NB4 (cell line): ENCODE data around the gene HOXC13.

ENCODE experiments used
- CTCF ChIP-seq: IDR thresholded peaks from one replicate; pipeline ENCODE4 v1.5.1; 2012; ENCODE audit warnings: low read depth, low read length
- MAX ChIP-seq: IDR thresholded peaks from 2 replicates; pipeline ENCODE4 v1.6.1; 2011; ENCODE audit warnings: low read depth, low read length
- POLR2A ChIP-seq: IDR thresholded peaks from 2 replicates; pipeline ENCODE4 v1.6.1; 2011; ENCODE audit warnings: mild to moderate bottlenecking; ENCODE audit not compliant: insufficient read length; ENCODE audit errors: extremely low read depth

- TF ChIP-seq CTCF (no peak), POLR2A (no peak), MAX (no peak)
These were observed 42.3 kb downstream of the HOXC13 start for GRCh38 chr12:53980802-53981496.
